C1 segment of cervical spinal cord (tissue), 14 donors: ENCODE results near the gene NAMPT.
"Not testable (repeated sequence)": the region's sequence is repeated elsewhere in the genome, so short reads cannot be mapped to it uniquely, and the experiment has no call there.

Source experiments
- DNase-seq, 14 donors: peaks; one replicate each; lab custom pipeline; 2025; lab: John Stamatoyannopoulos, UW

The NAMPT gene

GRCh38 chr7:106231856-106232490, 52.8 kb downstream of the NAMPT start:
- DNase-seq: no peak

DNA sequence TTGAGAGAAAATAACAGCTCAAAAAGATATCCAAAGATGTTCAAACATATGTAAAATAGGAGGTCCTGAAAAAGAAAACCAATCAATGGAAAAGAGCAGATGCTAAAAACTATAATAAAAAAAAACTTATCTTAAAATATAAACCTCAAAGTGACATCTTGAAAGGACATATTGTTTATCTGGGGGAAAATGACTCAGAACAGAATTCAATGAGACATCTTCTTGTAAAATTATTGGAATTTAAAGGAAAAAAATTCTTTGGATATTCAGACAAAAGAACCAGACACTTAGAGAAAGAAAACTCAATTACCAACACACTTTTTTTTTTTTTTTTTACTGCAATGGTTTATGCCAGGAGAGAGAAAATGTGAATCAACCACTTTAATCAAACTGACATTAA, 58.9 kb downstream of the NAMPT start:
- DNase-seq: no peak

DNA sequence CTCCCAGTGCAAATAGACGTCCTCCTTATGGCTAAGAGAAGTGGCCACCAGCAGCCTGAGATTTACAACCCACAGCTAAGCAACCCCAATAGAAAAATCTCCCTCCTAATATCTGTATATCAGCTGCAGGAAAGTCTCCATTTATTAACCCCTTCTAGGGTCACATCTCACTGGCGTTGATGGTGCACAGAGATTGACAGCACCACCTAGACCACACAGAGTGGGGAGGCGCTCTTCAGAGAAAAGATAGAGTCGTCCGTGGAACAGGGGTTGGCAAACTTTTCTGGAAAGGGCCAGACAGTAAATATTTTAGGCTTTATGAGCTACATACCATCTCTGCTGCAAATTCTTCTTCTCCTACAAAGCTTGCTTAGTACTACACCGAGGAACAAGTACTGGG, 60.0 kb downstream of the NAMPT start:
- DNase-seq: no peak

- peak in 1 of 14 donors; percentile 54 for DNase-seq
These were observed 61.6 kb downstream of the NAMPT start for GRCh38 chr7:106223156-106223555.

DNA sequence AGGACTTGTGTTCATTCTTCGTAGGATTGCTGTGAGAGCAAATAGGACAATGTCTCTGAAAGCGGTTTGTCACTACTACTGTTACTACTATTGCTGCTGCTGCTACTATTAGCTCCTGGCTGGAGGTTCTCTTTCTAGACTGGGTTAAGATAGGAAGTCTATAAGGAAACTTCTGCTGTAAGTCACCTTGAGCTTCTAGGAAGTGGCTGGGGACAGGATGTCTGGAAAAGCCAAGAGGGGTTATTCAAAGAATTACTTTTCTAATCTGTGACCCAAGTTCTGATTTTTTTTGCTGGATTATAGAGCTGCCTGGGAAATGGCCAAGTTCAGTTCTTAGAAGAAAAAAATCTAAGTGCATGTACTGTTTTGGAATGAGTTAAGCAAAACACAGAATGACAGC, 62.2 kb downstream of the NAMPT start:
- DNase-seq: no peak

DNA sequence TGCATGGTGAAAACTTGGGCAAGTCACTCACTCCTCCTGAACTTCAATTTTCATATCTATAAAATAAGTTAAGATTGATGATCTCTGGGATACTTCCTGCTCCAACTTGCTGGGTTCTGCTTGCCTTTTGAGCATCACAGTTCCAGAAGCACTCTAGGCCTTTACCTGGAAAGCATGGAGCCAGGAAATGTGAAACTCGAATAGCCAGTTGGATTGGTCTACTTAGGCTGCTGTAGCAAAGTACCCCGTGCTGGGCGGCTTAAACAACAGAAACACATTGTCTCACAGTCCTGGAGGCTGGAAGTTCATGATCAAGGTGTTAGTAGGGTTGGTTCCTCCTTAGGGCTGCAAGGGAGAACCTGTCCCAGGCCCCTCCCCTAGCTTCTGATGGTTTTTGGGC, 64.5 kb downstream of the NAMPT start:
- no peak for DNase-seq

- no peak for DNase-seq
These were observed 65.6 kb downstream of the NAMPT start for GRCh38 chr7:106219170-106219569.

DNA sequence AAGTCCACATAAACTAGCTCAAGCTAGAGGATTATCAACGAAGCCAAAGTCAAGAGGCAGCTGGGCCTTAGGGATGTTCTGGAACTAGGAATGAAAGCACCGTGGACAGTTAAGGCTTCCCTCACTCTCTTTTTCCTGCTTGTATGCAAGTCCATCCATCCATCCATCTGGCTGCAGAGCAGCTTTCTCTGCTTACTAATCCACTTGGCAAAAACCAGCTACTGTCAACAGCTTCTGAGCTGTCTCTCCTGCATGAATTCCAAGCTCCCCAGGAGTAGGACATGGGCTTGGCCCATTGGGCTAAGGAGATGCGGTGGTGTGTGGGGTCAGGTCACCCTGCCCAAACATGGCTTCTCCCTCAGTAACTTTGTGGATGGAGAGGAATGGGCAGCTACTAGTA, 66.2 kb downstream of the NAMPT start:
- DNase-seq: no peak

DNA sequence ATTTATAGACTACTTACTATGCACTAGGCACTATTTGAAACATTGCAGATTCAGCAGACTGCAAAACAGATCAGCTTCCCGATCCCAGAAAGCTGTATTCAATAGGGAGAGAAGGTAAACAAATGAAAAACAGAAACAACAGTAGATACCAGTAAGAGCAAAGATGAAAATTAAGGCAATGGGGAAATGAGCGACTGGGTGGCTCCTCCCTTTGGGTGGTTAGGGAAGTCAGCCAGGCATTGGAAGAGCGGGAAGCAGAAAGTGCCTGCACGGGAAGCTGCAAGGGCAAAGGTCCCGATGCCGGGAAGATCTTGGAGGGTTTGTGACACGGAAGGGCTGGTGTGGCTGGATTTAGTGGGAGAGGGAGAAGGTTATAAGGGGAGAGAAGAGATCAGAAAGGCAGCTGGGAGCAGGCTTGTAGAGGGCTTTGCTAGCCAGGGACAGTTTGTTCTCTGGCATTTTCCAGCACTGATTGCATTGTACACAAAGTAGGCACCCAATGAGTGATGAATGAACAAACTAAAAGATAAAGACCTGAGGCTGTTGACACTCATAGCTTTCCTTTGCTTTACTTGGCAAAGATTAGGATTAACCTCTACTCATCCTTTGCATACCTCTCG, 67.8 kb downstream of the NAMPT start:
- peak in 4 of 14 donors; percentile 4 to 71 (median 9) for DNase-seq

DNA sequence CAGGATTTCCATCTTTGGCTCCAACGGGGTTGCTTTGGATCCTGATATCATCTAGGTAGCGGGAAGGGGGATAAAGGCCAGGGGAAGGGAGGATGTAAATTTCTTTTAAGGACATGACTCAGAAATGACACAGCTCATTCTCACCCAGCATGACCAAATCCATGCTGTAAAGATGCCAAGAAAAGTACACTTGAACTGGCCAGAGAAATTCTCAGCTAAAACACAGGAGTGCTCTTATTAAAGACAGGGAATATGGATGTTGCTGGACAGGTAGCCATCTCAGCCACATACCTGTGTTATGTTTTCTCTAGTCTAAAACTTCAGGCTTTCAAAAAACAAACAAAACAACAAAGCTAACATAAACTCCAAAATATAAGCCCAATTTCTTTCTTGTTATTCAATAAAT, 68.3 kb downstream of the NAMPT start:
- peak in 2 of 14 donors; percentile 2 to 28 for DNase-seq

DNA sequence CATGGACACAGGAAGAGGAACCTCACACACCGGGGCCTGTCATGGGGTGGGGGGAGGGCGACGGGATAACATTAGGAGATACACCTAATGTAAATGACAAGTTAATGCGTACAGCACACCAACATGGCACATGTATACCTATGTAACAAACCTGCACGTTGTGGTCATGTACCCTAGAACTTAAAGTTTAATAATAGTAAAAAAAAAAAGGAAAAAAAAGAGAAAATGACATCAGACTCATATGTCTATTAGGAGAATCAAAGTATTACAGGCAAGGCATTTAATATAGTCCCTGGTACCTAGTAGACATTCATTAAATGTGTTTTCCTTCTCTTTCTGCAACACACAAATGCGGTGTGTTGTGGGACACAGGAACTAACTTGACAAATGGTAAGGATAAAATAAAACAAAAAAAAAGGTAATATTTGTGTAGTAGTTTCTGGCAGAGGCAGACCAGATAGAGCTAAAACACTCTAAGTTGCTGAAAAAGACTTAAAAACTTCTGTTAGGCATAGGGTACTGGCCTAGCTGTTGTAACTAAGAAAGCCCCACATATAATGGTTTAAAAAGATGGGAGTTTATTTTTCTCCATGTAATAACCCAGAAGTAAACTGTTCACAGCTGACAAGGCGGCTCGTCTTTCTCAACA, 68.8 kb downstream of the NAMPT start:
- no peak for DNase-seq

- DNase-seq: not testable (repeated sequence)
These were observed 75.8 kb downstream of the NAMPT start for GRCh38 chr7:106208944-106209343.

DNA sequence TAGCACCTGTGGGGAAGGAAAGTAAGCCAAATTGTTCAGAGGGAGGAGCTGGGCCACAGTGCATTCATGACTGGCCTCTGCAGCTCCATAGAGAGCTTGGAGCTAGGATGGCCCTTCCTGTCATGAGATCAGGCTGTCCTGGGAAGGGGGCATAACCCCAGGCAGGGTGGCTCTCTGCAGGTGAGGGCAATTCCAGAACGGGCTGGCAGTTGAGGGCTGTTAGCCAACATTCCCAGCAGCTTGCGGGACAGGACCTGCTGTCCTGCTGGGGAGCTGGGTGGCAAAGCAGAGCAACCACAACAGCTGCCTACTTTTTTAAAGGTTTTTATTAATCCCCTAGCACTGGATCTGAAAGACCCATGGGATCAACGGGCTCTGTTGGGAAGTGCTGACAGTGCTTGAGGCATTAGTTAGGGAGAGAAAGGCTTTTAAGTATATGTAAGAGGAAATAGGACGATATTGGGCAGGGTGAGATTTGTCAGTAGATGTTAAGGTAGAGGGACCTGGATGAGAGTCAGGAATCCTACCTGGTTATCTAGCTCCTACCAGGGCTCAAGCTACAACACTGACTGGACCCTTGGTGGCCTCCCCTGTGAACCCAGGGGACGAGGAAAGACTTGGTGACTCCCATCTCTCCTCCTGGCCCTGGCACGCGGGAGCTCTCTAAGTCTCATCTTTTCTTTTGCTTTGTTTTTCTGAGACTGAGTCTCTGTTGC, 77.8 kb downstream of the NAMPT start:
- DNase-seq: no peak

DNA sequence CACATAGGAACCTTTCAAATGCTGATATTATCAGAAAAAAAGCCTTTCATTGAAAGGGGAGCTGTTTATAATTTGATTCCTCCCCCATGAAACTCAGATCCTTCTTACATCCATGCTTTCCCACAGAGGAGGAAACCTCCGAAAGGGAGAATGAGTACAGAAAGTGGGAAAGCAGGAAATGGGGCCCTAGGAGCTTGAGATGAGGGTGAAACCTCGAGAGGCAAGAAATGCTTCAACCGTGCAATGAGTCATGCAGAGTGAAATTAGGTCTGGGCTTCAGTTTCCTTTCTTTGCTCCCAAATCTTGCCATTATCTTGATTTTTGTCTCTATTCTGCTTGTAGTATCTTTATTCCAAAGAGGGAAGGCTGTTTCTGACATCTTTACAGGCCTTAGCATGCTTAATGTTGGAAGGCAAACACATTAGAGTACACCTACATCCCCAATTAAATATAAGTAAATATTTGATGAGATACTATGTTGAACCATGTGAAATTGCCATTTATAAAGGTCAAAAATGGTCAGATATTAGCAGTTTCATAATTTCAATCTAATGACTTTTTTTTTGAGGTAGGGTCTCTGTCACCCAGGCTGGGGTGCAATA, 79.1 kb downstream of the NAMPT start:
- no peak for DNase-seq

GRCh38 chr7:106203473-106203872, 81.3 kb downstream of the NAMPT start:
- DNase-seq: no peak

- no peak for DNase-seq
These were observed 83.6 kb downstream of the NAMPT start for GRCh38 chr7:106201164-106201563.

DNA sequence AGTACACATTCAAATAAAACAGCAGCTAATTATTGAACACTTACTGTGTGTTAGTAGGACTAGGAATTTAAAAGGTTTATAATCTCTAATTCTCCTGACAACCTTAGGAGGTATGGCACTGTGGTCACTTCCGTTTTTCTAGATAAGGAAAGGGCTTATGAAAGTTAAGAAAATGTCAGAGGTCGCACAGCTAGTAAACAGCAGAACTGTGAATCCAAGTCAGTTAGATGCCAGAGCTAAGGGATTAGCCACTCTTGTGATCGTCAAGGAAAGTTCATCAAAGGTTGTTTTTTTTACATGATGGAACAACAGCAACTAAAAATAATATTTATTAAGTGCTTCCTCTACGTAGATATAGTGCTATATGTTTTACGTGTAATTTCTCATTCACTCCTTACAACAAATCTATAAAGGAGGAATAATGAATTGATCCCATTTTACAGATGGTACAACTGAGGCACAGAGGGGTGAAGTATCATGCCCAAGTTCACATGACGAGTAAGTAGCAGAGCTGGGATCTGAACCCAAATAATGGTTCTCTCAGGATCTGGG, 84.9 kb downstream of the NAMPT start:
- no peak for DNase-seq

GRCh38 chr7:106199024-106199423, 85.8 kb downstream of the NAMPT start:
- no peak for DNase-seq
